Small intestine (tissue), 7 donors: ENCODE measurements around the gene JARID2. TPM values are rescaled to one million over a fixed set of nuclear protein-coding genes. Genes with fewer than 3 reads are reported as not detected.

Source experiments
- DNase-seq, 2 donors: peaks; one replicate each; pipeline versions ENCODE4 v3.0.0 to v3.0.0-alpha.2; 2013
- FAIRE-seq: peaks from 2 replicates; lab custom pipeline; 2012; peaks lifted over from hg19 to GRCh38; lab: Jason Lieb, UNC
- H3K27ac ChIP-seq, 3 donors: one replicate each; pipeline ENCODE4 v1.5.1; 2013; ENCODE audit warnings: low read length in 2 of 3, mild to moderate bottlenecking in 2 of 3, control low read depth in 1 of 3, inconsistent platforms in 1 of 3, low read depth in 1 of 3, moderate library complexity in 1 of 3
- H3K27me3 ChIP-seq, 3 donors: one replicate each; pipeline ENCODE4 v1.6.1; 2013; ENCODE audit warnings: low read length in 3 of 3, inconsistent platforms in 1 of 3; ENCODE audit not compliant: control insufficient read depth in 3 of 3, insufficient read depth in 3 of 3
- H3K36me3 ChIP-seq, 3 donors: one replicate each; pipeline ENCODE4 v1.6.1; 2013; ENCODE audit warnings: low read length in 3 of 3, inconsistent platforms in 1 of 3, low read depth in 1 of 3, mild to moderate bottlenecking in 1 of 3, moderate library complexity in 1 of 3; ENCODE audit not compliant: control insufficient read depth in 3 of 3, insufficient read depth in 2 of 3
- H3K4me1 ChIP-seq, 3 donors: one replicate each; pipeline ENCODE4 v1.6.1; 2013; ENCODE audit warnings: low read length in 2 of 3, inconsistent platforms in 1 of 3, low read depth in 1 of 3, mild to moderate bottlenecking in 1 of 3, moderate library complexity in 1 of 3; ENCODE audit not compliant: control insufficient read depth in 3 of 3, insufficient read depth in 2 of 3
- H3K4me3 ChIP-seq, 3 donors: one replicate each; pipeline ENCODE4 v1.5.1; 2013; ENCODE audit warnings: low read length in 3 of 3, control low read depth in 1 of 3, inconsistent platforms in 1 of 3, low read depth in 1 of 3, mild to moderate bottlenecking in 1 of 3, moderate library complexity in 1 of 3
- H3K9me3 ChIP-seq, 2 donors: one replicate each; pipeline ENCODE4 v1.6.1; 2013; ENCODE audit warnings: low read depth in 1 of 2, low read length in 1 of 2; ENCODE audit not compliant: control insufficient read depth in 2 of 2, insufficient read depth in 1 of 2
- WGBS, 3 donors: extraction: QIAGEN DNeasy Blood & Tissue Kit; methylation state at CpG; one replicate each; pipeline ENCODE4 v1.1.7; 2013; 5-methylcytosine and 5-hydroxymethylcytosine counted together
- polyA plus RNA-seq, 4 donors: library from polyadenylated mRNA; stranded (reverse) in 3 of 4; unstranded in 1 of 4; fragments of 200-250 nt in 3 of 4; fragments of 120-200 nt in 1 of 4; gene quantifications; one replicate each; pipeline versions ENCODE4 v1.2.1 to v1.2.3, GENCODE V29; 2013
- donor health status: healthy with polysubstance abuse.
- donor health status: control.
- donor health status: control.
- donor health status: Bipolar disorder and iron deficiency.
- donor health status: healthy.

The JARID2 gene
- polyA plus RNA-seq, 4 donors = 4.9 to 10.5 (median 6.7) TPM

GRCh38 chr6:15256538-15257271 is 10.8 kb downstream of the JARID2 start:
- peak overlapping the region; percentile 51 to 71 (median 69) for H3K27ac ChIP-seq
- 60 to 68% (median 66%) methylated on average over 9 of the region's 9 CpGs for WGBS, 3 donors
- DNase-seq = no peak
- peaks cover 0 to 4% (median 0%) of the 10 kb centered on the region in 3 donors for H3K36me3 ChIP-seq
- no peak for FAIRE-seq
- H3K4me3 ChIP-seq = no peak overlapping the region
- no peaks in the 10 kb centered on the region for H3K9me3 ChIP-seq
- H3K4me1 ChIP-seq = peaks cover 28 to 43% (median 29%) of the 10 kb centered on the region in 3 donors
- H3K27me3 ChIP-seq = no peaks in the 10 kb centered on the region

GRCh38 chr6:15257357-15258132 is 11.7 kb downstream of the JARID2 start:
- WGBS, 3 donors = 56 to 74% (median 64%) methylated on average over 8 of the region's 8 CpGs
- H3K27ac ChIP-seq = no peak overlapping the region
- no peak overlapping the region for H3K4me3 ChIP-seq
- no peaks in the 10 kb centered on the region for H3K9me3 ChIP-seq
- no peak for DNase-seq
- peaks cover 0 to 4% (median 0%) of the 10 kb centered on the region in 3 donors for H3K36me3 ChIP-seq
- no peaks in the 10 kb centered on the region for H3K27me3 ChIP-seq
- FAIRE-seq = no peak
- H3K4me1 ChIP-seq = peaks cover 28 to 43% (median 29%) of the 10 kb centered on the region in 3 donors

- FAIRE-seq (no peak), DNase-seq (no peak)
- Histone ChIP-seq H3K27ac (no peak overlapping the region), H3K27me3 (no peaks in the 10 kb centered on the region), H3K9me3 (no peaks in the 10 kb centered on the region), H3K4me3 (no peak overlapping the region), H3K4me1 (peaks cover 18 to 37% (median 20%) of the 10 kb centered on the region in 3 donors), H3K36me3 (no peaks in the 10 kb centered on the region)
- WGBS, 3 donors = 38 to 79% (median 73%) methylated on average over 1 of the region's 1 CpG
Measured at GRCh38 chr6:15259766-15260098, 13.9 kb downstream of the JARID2 start.

GRCh38 chr6:15260099-15260821 is 14.4 kb downstream of the JARID2 start:
- H3K4me1 ChIP-seq = peaks cover 19 to 35% (median 21%) of the 10 kb centered on the region in 3 donors

GRCh38 chr6:15263780-15264374 is 18.0 kb downstream of the JARID2 start:
- Histone ChIP-seq H3K27ac (no peak overlapping the region), H3K27me3 (no peaks in the 10 kb centered on the region), H3K4me3 (no peak overlapping the region), H3K36me3 (no peaks in the 10 kb centered on the region), H3K9me3 (no peaks in the 10 kb centered on the region), H3K4me1 (peaks cover 16 to 35% (median 27%) of the 10 kb centered on the region in 3 donors)
- 86 to 94% (median 93%) methylated on average over 13 of the region's 13 CpGs for WGBS, 3 donors
- no peak for DNase-seq
- FAIRE-seq = no peak

More at GRCh38 chr6:15260099-15260821, 14.4 kb downstream of the JARID2 start:
- DNase-seq = no peak
- no peak for FAIRE-seq
- H3K9me3 ChIP-seq = no peaks in the 10 kb centered on the region
- WGBS, 3 donors = 42 to 57% (median 45%) methylated on average over 4 of the region's 4 CpGs
- H3K27me3 ChIP-seq = no peaks in the 10 kb centered on the region
- no peak overlapping the region for H3K4me3 ChIP-seq
- no peaks in the 10 kb centered on the region for H3K36me3 ChIP-seq
- no peak overlapping the region for H3K27ac ChIP-seq

- Histone ChIP-seq H3K27ac (no peak overlapping the region), H3K4me3 (no peak overlapping the region), H3K36me3 (no peaks in the 10 kb centered on the region), H3K9me3 (no peaks in the 10 kb centered on the region), H3K4me1 (peaks cover 12 to 34% (median 27%) of the 10 kb centered on the region in 3 donors), H3K27me3 (no peaks in the 10 kb centered on the region)
- FAIRE-seq (no peak), DNase-seq (no peak)
- 74 to 80% (median 78%) methylated on average over 3 of the region's 3 CpGs for WGBS, 3 donors
Measured at GRCh38 chr6:15264412-15264811, 18.5 kb downstream of the JARID2 start.

- no peaks in the 10 kb centered on the region for H3K27me3 ChIP-seq
- H3K4me3 ChIP-seq = no peak overlapping the region
- H3K9me3 ChIP-seq = no peaks in the 10 kb centered on the region
- DNase-seq = no peak
- no peak for FAIRE-seq
- no peaks in the 10 kb centered on the region for H3K36me3 ChIP-seq
- H3K4me1 ChIP-seq = peaks cover 10 to 27% (median 27%) of the 10 kb centered on the region in 3 donors
- H3K27ac ChIP-seq = peak overlapping the region in 1 of 3 donors; percentile 9
- 43 to 75% (median 63%) methylated on average over 7 of the region's 7 CpGs for WGBS, 3 donors
Measured at GRCh38 chr6:15264902-15265761, 19.3 kb downstream of the JARID2 start.
